Measurements from ENCODE around the gene NES.
A peak's percentile ranks its signal among the peaks of the same experiment; 100 is the strongest.

Gene NES

GRCh38 chr1:156658945-156659574, 18.1 kb downstream of the NES start:
- H3K4me3 Mint-ChIP-seq: no peak overlapping the region
- H3K36me3 Mint-ChIP-seq (ENCODE audit: low read depth): no peaks in the 10 kb centered on the region
- peaks cover 86% of the 10 kb centered on the region for H3K4me1 Mint-ChIP-seq (ENCODE audit: low read depth)
- H3K9me3 Mint-ChIP-seq: no peaks in the 10 kb centered on the region
- intact Hi-C loops (cut with micrococcal nuclease): no loop called here
- H3K27ac Mint-ChIP-seq: peak overlapping the region; percentile 65
- H3K27me3 Mint-ChIP-seq: peaks cover 65% of the 10 kb centered on the region

GRCh38 chr1:156658496-156658895, 18.7 kb downstream of the NES start:
- Mint-ChIP-seq H3K27ac (peak overlapping the region; percentile 65), H3K4me3 (no peak overlapping the region), H3K36me3 (ENCODE audit: low read depth) (no peaks in the 10 kb centered on the region), H3K4me1 (ENCODE audit: low read depth) (peaks cover 80% of the 10 kb centered on the region), H3K9me3 (no peaks in the 10 kb centered on the region), H3K27me3 (peaks cover 67% of the 10 kb centered on the region)
- intact Hi-C loops (cut with micrococcal nuclease): no loop called here

- intact Hi-C loops (cut with micrococcal nuclease): loop anchor here (1.0 kb wide), 1 partner anchor 31 kb away; no protein-coding TSS in a partner anchor
- no peaks in the 10 kb centered on the region for H3K36me3 Mint-ChIP-seq (ENCODE audit: low read depth)
- H3K27me3 Mint-ChIP-seq: peaks cover 67% of the 10 kb centered on the region
- peak overlapping the region; percentile 65 for H3K27ac Mint-ChIP-seq
- H3K9me3 Mint-ChIP-seq: no peaks in the 10 kb centered on the region
- peak overlapping the region; percentile 59 for H3K4me3 Mint-ChIP-seq
- H3K4me1 Mint-ChIP-seq (ENCODE audit: low read depth): peaks cover 73% of the 10 kb centered on the region
Observed at GRCh38 chr1:156657741-156658319, 19.4 kb downstream of the NES start.

GRCh38 chr1:156656806-156657740, 20.1 kb downstream of the NES start:
- intact Hi-C loops (cut with micrococcal nuclease): loop anchor here (1.0 kb wide), 1 partner anchor 30 kb away; no protein-coding TSS in a partner anchor
- H3K27me3 Mint-ChIP-seq: peaks cover 69% of the 10 kb centered on the region

GRCh38 chr1:156655904-156656516, 21.2 kb downstream of the NES start:
- no peaks in the 10 kb centered on the region for H3K9me3 Mint-ChIP-seq
- H3K27me3 Mint-ChIP-seq: peaks cover 76% of the 10 kb centered on the region
- H3K4me1 Mint-ChIP-seq (ENCODE audit: low read depth): peaks cover 61% of the 10 kb centered on the region
- H3K27ac Mint-ChIP-seq: no peak overlapping the region
- H3K4me3 Mint-ChIP-seq: no peak overlapping the region
- intact Hi-C loops (cut with micrococcal nuclease): no loop called here
- H3K36me3 Mint-ChIP-seq (ENCODE audit: low read depth): no peaks in the 10 kb centered on the region

More at GRCh38 chr1:156656806-156657740, 20.1 kb downstream of the NES start:
- Mint-ChIP-seq H3K4me1 (ENCODE audit: low read depth) (peaks cover 69% of the 10 kb centered on the region), H3K9me3 (no peaks in the 10 kb centered on the region), H3K36me3 (ENCODE audit: low read depth) (no peaks in the 10 kb centered on the region), H3K27ac (peak overlapping the region; percentile 65), H3K4me3 (peak overlapping the region; percentile 59)

- no peaks in the 10 kb centered on the region for H3K9me3 Mint-ChIP-seq
- H3K4me3 Mint-ChIP-seq: no peak overlapping the region
- no peaks in the 10 kb centered on the region for H3K36me3 Mint-ChIP-seq (ENCODE audit: low read depth)
- H3K27ac Mint-ChIP-seq: no peak overlapping the region
- intact Hi-C loops (cut with micrococcal nuclease): no loop called here
- H3K4me1 Mint-ChIP-seq (ENCODE audit: low read depth): peaks cover 54% of the 10 kb centered on the region
- peaks cover 83% of the 10 kb centered on the region for H3K27me3 Mint-ChIP-seq
Observed at GRCh38 chr1:156655151-156655903, 21.9 kb downstream of the NES start.

GRCh38 chr1:156654700-156655099, 22.5 kb downstream of the NES start:
- intact Hi-C loops (cut with micrococcal nuclease): no loop called here
- Mint-ChIP-seq H3K27ac (no peak overlapping the region), H3K27me3 (peaks cover 86% of the 10 kb centered on the region), H3K9me3 (no peaks in the 10 kb centered on the region), H3K4me1 (ENCODE audit: low read depth) (peaks cover 48% of the 10 kb centered on the region), H3K36me3 (ENCODE audit: low read depth) (no peaks in the 10 kb centered on the region), H3K4me3 (no peak overlapping the region)

GRCh38 chr1:156652992-156653355, 24.2 kb downstream of the NES start:
- Mint-ChIP-seq H3K4me3 (no peak overlapping the region), H3K36me3 (ENCODE audit: low read depth) (no peaks in the 10 kb centered on the region), H3K9me3 (no peaks in the 10 kb centered on the region), H3K27me3 (peaks cover 89% of the 10 kb centered on the region), H3K27ac (no peak overlapping the region), H3K4me1 (ENCODE audit: low read depth) (peaks cover 31% of the 10 kb centered on the region)
- intact Hi-C loops (cut with micrococcal nuclease): no loop called here

- Mint-ChIP-seq H3K36me3 (ENCODE audit: low read depth) (no peaks in the 10 kb centered on the region), H3K27ac (no peak overlapping the region), H3K9me3 (no peaks in the 10 kb centered on the region), H3K4me1 (ENCODE audit: low read depth) (peaks cover 25% of the 10 kb centered on the region), H3K27me3 (peaks cover 89% of the 10 kb centered on the region), H3K4me3 (no peak overlapping the region)
- intact Hi-C loops (cut with micrococcal nuclease): no loop called here
Observed at GRCh38 chr1:156652131-156652991, 24.8 kb downstream of the NES start.

- no peak overlapping the region for H3K27ac Mint-ChIP-seq
- H3K4me3 Mint-ChIP-seq: no peak overlapping the region
Observed at GRCh38 chr1:156648951-156649350, 28.3 kb downstream of the NES start.

GRCh38 chr1:156648496-156648895, 28.7 kb downstream of the NES start:
- H3K27me3 Mint-ChIP-seq: peaks cover 89% of the 10 kb centered on the region

More at GRCh38 chr1:156648951-156649350, 28.3 kb downstream of the NES start:
- no peaks in the 10 kb centered on the region for H3K36me3 Mint-ChIP-seq (ENCODE audit: low read depth)
- peaks cover 89% of the 10 kb centered on the region for H3K27me3 Mint-ChIP-seq
- intact Hi-C loops (cut with micrococcal nuclease): no loop called here
- no peaks in the 10 kb centered on the region for H3K9me3 Mint-ChIP-seq
- H3K4me1 Mint-ChIP-seq (ENCODE audit: low read depth): peaks cover 5% of the 10 kb centered on the region

GRCh38 chr1:156647351-156647750, 29.9 kb downstream of the NES start:
- Mint-ChIP-seq H3K36me3 (ENCODE audit: low read depth) (no peaks in the 10 kb centered on the region), H3K27me3 (peaks cover 90% of the 10 kb centered on the region)

More at GRCh38 chr1:156648496-156648895, 28.7 kb downstream of the NES start:
- no peaks in the 10 kb centered on the region for H3K9me3 Mint-ChIP-seq
- no peaks in the 10 kb centered on the region for H3K36me3 Mint-ChIP-seq (ENCODE audit: low read depth)
- intact Hi-C loops (cut with micrococcal nuclease): no loop called here
- peaks cover 10% of the 10 kb centered on the region for H3K4me1 Mint-ChIP-seq (ENCODE audit: low read depth)
- no peak overlapping the region for H3K27ac Mint-ChIP-seq
- no peak overlapping the region for H3K4me3 Mint-ChIP-seq

More at GRCh38 chr1:156647351-156647750, 29.9 kb downstream of the NES start:
- intact Hi-C loops (cut with micrococcal nuclease): no loop called here
- peaks cover 14% of the 10 kb centered on the region for H3K4me1 Mint-ChIP-seq (ENCODE audit: low read depth)
- no peak overlapping the region for H3K27ac Mint-ChIP-seq
- no peak overlapping the region for H3K4me3 Mint-ChIP-seq
- H3K9me3 Mint-ChIP-seq: no peaks in the 10 kb centered on the region

Data from dendritic cell treated with granulocyte-macrophage colony-stimulating factor and Interleukin-4, amounts not matched to agents 40 ng/mL and 50 ng/mL, for 4 days (primary cell).